ENCODE results near the gene FPR1. TPM values are rescaled to one million over a fixed set of nuclear protein-coding genes. Genes with fewer than 3 reads are reported as not detected.

Gene FPR1
- total RNA-seq, 1 donor from 2014 or later: 4.5 TPM

DNA sequence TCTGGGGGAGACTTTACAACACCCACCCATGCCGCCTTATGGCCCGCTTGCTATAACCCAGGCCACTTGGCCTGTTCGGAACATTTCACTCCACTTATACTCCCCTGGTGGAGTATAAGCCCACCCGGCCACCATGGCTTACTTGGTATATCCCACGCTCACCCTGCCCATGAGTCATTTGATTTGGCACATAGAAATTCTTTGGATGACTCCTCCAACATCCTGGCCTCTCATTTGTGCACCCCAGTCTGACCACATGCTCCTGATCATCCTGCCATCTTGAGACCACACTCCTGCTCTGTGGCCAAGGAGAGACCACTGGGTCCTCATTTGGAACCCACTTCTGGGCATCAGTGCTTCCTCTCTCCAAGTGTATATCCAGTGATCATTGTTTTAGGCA is 53.4 kb downstream of the FPR1 start:
- intact Hi-C loops (cut with micrococcal nuclease): no loop called here
- Histone ChIP-seq H3K27me3 (ENCODE audit: low read depth) (no peaks in the 10 kb centered on the region), H3K9me3 (replicated peaks) (no peaks in the 10 kb centered on the region), H3K4me3 (no peak overlapping the region), H3K4me1 (peaks cover 35% of the 10 kb centered on the region), H3K27ac (replicated peaks) (no peak overlapping the region), H3K36me3 (peaks cover 60% of the 10 kb centered on the region)
- DNase-seq: no peak
- TF ChIP-seq, protein P1, sequence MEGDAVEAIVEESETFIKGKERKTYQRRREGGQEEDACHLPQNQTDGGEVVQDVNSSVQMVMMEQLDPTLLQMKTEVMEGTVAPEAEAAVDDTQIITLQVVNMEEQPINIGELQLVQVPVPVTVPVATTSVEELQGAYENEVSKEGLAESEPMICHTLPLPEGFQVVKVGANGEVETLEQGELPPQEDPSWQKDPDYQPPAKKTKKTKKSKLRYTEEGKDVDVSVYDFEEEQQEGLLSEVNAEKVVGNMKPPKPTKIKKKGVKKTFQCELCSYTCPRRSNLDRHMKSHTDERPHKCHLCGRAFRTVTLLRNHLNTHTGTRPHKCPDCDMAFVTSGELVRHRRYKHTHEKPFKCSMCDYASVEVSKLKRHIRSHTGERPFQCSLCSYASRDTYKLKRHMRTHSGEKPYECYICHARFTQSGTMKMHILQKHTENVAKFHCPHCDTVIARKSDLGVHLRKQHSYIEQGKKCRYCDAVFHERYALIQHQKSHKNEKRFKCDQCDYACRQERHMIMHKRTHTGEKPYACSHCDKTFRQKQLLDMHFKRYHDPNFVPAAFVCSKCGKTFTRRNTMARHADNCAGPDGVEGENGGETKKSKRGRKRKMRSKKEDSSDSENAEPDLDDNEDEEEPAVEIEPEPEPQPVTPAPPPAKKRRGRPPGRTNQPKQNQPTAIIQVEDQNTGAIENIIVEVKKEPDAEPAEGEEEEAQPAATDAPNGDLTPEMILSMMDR (IDR thresholded peaks at IDR 0.05; ENCODE audit: borderline replicate concordance): no peak

DNA sequence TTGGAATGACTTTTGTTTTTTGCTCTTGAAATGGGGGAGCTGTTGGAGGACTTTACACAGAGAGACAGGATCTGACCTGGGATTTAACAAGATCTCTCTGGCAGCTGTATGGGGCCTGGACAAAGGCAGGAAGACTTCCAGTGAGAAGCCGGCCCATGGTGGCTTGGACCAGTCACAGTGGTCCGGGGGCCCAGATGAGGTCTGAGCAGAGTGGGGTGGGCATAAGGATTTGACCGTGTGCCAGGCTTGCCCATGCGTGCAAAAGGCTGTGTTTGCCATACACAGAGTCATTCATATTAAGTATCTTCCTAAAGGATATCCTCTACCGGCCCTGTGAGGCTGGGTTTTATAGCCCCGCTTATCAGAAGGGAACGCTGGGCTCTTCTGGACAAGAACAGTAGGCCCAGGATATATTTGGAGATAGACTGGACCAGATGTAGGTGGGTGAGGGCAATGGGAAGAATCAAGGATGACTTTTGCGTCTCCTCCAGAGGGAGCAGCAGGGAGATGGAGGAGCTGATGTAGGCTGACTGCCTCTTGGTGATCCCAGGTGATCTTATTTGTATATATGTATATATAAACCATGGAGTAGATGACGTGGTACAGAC is 54.4 kb downstream of the FPR1 start:
- H3K36me3 ChIP-seq: peaks cover 64% of the 10 kb centered on the region
- TF ChIP-seq, protein P1 (IDR thresholded peaks at IDR 0.05; ENCODE audit: borderline replicate concordance): no peak

DNA sequence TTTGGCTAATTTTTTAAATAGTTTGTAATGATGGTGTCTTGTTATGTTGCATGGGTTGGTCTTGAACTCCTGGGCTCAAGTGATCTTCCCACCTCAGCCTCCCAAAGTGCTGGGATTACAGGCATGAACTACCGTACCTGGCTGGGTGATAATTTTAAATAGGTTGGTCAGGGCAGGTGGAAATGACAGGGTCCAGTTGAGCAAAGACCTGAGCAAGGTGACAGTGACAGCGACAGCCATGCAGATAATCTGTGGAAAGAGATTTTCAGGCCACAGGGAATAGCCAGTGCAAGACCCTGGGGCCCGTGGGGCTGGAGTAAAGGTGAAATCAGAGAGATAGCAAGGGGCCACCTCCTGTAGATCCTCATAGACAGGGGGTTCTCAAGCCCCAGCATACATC is 55.1 kb downstream of the FPR1 start:
- Histone ChIP-seq H3K4me1 (peaks cover 35% of the 10 kb centered on the region), H3K4me3 (no peak overlapping the region), H3K36me3 (peaks cover 61% of the 10 kb centered on the region), H3K27ac (replicated peaks) (no peak overlapping the region), H3K27me3 (ENCODE audit: low read depth) (no peaks in the 10 kb centered on the region), H3K9me3 (replicated peaks) (no peaks in the 10 kb centered on the region)
- TF ChIP-seq, protein P1 (IDR thresholded peaks at IDR 0.05; ENCODE audit: borderline replicate concordance): no peak
- no peak for DNase-seq
- intact Hi-C loops (cut with micrococcal nuclease): no loop called here

More for the DNA sequence above, 54.4 kb downstream of the FPR1 start:
- no peak for DNase-seq
- intact Hi-C loops (cut with micrococcal nuclease): no loop called here
- no peaks in the 10 kb centered on the region for H3K9me3 ChIP-seq (replicated peaks)
- no peak overlapping the region for H3K27ac ChIP-seq (replicated peaks)
- no peaks in the 10 kb centered on the region for H3K27me3 ChIP-seq (ENCODE audit: low read depth)
- H3K4me1 ChIP-seq: peaks cover 35% of the 10 kb centered on the region
- no peak overlapping the region for H3K4me3 ChIP-seq

Other genes starting within 250 kb of the FPR1 start
- gene SIGLEC6, start 220.2 kb downstream of the FPR1 start, total RNA-seq: 0.33 TPM
- gene ZNF175, start 180.6 kb downstream of the FPR1 start, total RNA-seq: 7.3 TPM
- gene SIGLEC5, start 121.5 kb downstream of the FPR1 start, total RNA-seq: not detected
- 0.33 TPM for gene SIGLEC14, start 105.1 kb downstream of the FPR1 start, total RNA-seq
- gene SPACA6, start 58.5 kb downstream of the FPR1 start, total RNA-seq: 11.8 TPM
- 0.41 TPM for gene HAS1, start 27.9 kb downstream of the FPR1 start, total RNA-seq
- gene FPR2, start 9.3 kb upstream of the FPR1 start, total RNA-seq: 0.74 TPM
- gene FPR3, start 43.3 kb upstream of the FPR1 start, total RNA-seq: 3.6 TPM
- gene ZNF577, start 136.1 kb upstream of the FPR1 start, total RNA-seq: 9.7 TPM
- gene ZNF649, start 153.1 kb upstream of the FPR1 start, total RNA-seq: 7.5 TPM
- 3.4 TPM for gene ZNF613, start 175.6 kb upstream of the FPR1 start, total RNA-seq
- gene ZNF350, start 235.0 kb upstream of the FPR1 start, total RNA-seq: 8.0 TPM